ENCODE measurements around the gene MBD3L3. TPM values are rescaled to one million over a fixed set of nuclear protein-coding genes. Genes with fewer than 3 reads are reported as not detected.
A peak's percentile ranks its signal among the peaks of the same experiment; 100 is the strongest.
"Not testable (repeated sequence)": the region's sequence is repeated elsewhere in the genome, so short reads cannot be mapped to it uniquely, and the experiment has no call there.

MBD3L3 gene
- total RNA-seq, 2 experiments from 2014 or later: not detected

DNA sequence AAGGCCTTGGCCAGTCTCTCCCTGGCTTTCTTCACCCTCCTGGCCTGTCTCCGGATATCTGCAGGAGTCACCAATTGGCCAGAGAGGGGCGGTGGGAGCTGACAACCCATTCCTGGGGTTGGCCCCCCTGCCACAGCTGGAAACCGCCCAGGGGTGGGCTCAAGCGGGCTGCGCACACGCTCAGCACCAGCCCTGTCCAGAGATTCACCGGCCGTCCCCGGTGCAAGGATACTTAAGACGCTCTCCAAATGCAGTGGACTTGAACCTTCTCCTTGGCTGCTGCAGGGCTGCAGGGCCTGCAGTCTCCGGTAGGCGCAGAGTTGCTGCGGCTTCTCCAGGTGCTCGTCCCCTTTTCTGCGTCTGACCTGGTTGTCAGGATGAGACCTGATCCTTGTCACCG is 2.1 kb downstream of the MBD3L3 start:
- peak; percentile 18 for DNase-seq
- H3K36me3 Mint-ChIP-seq (ENCODE audit: low read depth); H3K27me3 Mint-ChIP-seq (ENCODE audit: low read depth); CTCF ChIA-PET; H3K9me3 Mint-ChIP-seq (ENCODE audit: insufficient read depth); H3K4me1 Mint-ChIP-seq (ENCODE audit: low read depth); POLR2A ChIA-PET; ATAC-seq; H3K27ac Mint-ChIP-seq; H3K4me3 Mint-ChIP-seq: not testable (repeated sequence)

- H3K9me3 Mint-ChIP-seq (ENCODE audit: insufficient read depth); DNase-seq; H3K27ac Mint-ChIP-seq; H3K27me3 Mint-ChIP-seq (ENCODE audit: low read depth); H3K4me1 Mint-ChIP-seq (ENCODE audit: low read depth); ATAC-seq; POLR2A ChIA-PET; H3K4me3 Mint-ChIP-seq; H3K36me3 Mint-ChIP-seq (ENCODE audit: low read depth); CTCF ChIA-PET: not testable (repeated sequence)
Measured at GRCh38 chr19:7055679-7056078, 2.8 kb downstream of the MBD3L3 start.

GRCh38 chr19:7054635-7055368 is 3.7 kb downstream of the MBD3L3 start:
- H3K27me3 Mint-ChIP-seq (ENCODE audit: low read depth); H3K4me1 Mint-ChIP-seq (ENCODE audit: low read depth); H3K36me3 Mint-ChIP-seq (ENCODE audit: low read depth); CTCF ChIA-PET; DNase-seq; POLR2A ChIA-PET; H3K27ac Mint-ChIP-seq; H3K4me3 Mint-ChIP-seq; H3K9me3 Mint-ChIP-seq (ENCODE audit: insufficient read depth): not testable (repeated sequence)
- ATAC-seq: peak; percentile 27

- H3K27ac Mint-ChIP-seq; POLR2A ChIA-PET; H3K27me3 Mint-ChIP-seq (ENCODE audit: low read depth); ATAC-seq; H3K4me3 Mint-ChIP-seq; H3K36me3 Mint-ChIP-seq (ENCODE audit: low read depth); CTCF ChIA-PET; H3K4me1 Mint-ChIP-seq (ENCODE audit: low read depth); H3K9me3 Mint-ChIP-seq (ENCODE audit: insufficient read depth): not testable (repeated sequence)
- peak; percentile 21 for DNase-seq
Measured at GRCh38 chr19:7052896-7053295, 5.6 kb downstream of the MBD3L3 start.

DNA sequence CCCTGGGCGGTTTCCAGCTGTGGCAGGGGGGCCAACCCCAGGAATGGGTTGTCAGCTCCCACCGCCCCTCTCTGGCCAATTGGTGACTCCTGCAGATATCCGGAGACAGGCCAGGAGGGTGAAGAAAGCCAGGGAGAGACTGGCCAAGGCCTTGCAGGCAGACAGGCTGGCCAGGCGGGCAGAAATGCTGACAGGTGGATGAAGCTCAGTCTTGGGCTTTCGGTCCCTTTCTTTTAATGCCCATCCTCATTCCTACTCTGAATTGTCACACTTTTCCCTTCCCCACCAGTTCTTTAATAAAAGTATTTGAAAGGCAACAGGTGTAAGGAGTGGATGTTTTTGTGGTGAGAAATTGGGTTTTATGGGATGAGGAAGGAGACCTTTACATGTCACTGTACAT is 7.1 kb downstream of the MBD3L3 start:
- POLR2A ChIA-PET; H3K9me3 Mint-ChIP-seq (ENCODE audit: insufficient read depth); H3K4me1 Mint-ChIP-seq (ENCODE audit: low read depth); H3K27ac Mint-ChIP-seq; H3K36me3 Mint-ChIP-seq (ENCODE audit: low read depth); H3K27me3 Mint-ChIP-seq (ENCODE audit: low read depth); CTCF ChIA-PET; H3K4me3 Mint-ChIP-seq; ATAC-seq: not testable (repeated sequence)
- DNase-seq: peak; percentile 19

DNA sequence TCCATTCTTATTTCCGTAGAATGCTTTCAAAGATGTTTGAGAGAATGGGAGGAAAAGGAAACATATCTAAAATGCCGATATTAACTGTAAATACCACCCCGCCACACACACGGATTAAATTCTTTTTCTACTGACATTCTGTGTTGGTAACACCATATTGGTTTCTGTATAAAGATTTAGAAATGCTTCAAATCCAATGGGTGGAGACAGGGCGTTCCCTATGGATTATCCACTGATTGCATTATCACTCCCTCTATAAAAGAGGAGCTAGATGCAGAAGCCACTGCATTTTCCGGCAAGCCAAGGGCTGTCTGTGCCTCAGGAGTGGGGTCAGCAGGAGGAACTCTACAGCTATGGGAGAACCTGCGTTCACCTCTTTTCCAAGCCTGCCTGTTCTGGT is 9.5 kb downstream of the MBD3L3 start, which contains the start of gene MBD3L2:
Gene MBD3L2, plus strand, starts transcription at position 301 of the 400 bp plus-strand sequence. Its CDS starts 53 bp downstream, at position 354.
- H3K36me3 Mint-ChIP-seq (ENCODE audit: low read depth); H3K4me1 Mint-ChIP-seq (ENCODE audit: low read depth); ATAC-seq; H3K27me3 Mint-ChIP-seq (ENCODE audit: low read depth); H3K9me3 Mint-ChIP-seq (ENCODE audit: insufficient read depth); H3K4me3 Mint-ChIP-seq; DNase-seq; H3K27ac Mint-ChIP-seq; POLR2A ChIA-PET; CTCF ChIA-PET: not testable (repeated sequence)

DNA sequence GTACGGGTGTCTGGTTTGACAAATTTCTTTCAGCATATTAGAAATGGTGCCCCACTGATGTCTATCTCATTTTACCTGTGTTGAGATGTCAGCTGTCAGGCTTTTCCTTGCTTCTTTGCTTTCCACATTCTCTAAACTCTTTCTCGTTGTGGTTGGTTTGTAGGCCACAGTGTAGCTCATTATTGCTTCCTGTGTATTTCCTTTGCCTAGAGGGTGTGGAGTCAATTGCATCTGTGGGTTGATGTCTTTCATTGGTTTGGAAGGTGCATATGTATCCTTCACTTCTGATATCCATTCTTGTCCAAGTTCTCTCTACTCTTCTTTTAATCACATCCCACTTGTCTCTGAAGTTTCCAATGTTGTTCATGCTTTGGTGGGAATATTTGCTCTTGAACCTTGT is 16.9 kb downstream of the MBD3L3 start:
- POLR2A ChIA-PET; H3K36me3 Mint-ChIP-seq (ENCODE audit: low read depth); CTCF ChIA-PET; H3K4me3 Mint-ChIP-seq; H3K4me1 Mint-ChIP-seq (ENCODE audit: low read depth); H3K27me3 Mint-ChIP-seq (ENCODE audit: low read depth); H3K9me3 Mint-ChIP-seq (ENCODE audit: insufficient read depth); DNase-seq; ATAC-seq; H3K27ac Mint-ChIP-seq: not testable (repeated sequence)

DNA sequence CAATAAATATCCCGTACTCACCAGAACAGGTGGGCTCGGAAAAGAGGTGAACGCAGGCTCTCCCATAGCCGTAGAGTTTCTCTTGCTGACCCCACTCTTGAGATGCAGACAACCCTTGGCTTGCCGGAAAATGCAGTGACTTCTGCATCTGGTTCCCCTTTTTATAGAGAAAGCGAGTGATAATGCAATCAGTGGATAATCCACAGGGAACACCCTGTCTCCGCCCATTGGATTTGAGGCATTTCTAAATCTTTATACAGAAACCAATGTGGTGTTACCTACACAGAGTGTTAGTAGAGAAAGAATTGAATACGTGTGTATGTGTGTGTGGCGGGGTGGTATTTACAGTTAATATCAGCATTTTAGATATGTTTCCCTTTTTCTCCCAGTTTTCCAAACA is 18.4 kb downstream of the MBD3L3 start, which contains the start of gene MBD3L4:
Gene MBD3L4, minus strand, starts transcription at position 101 of the 400 bp plus-strand sequence. Its CDS starts 35 bp downstream, at position 66.
- H3K36me3 Mint-ChIP-seq (ENCODE audit: low read depth); H3K4me3 Mint-ChIP-seq; CTCF ChIA-PET; H3K4me1 Mint-ChIP-seq (ENCODE audit: low read depth); ATAC-seq; DNase-seq; POLR2A ChIA-PET; H3K27me3 Mint-ChIP-seq (ENCODE audit: low read depth); H3K9me3 Mint-ChIP-seq (ENCODE audit: insufficient read depth); H3K27ac Mint-ChIP-seq: not testable (repeated sequence)

DNA sequence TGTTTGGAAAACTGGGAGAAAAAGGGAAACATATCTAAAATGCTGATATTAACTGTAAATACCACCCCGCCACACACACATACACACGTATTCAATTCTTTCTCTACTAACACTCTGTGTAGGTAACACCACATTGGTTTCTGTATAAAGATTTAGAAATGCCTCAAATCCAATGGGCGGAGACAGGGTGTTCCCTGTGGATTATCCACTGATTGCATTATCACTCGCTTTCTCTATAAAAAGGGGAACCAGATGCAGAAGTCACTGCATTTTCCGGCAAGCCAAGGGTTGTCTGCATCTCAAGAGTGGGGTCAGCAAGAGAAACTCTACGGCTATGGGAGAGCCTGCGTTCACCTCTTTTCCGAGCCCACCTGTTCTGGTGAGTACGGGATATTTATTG is 28.2 kb downstream of the MBD3L3 start, which contains the start of gene MBD3L5:
Gene MBD3L5, plus strand, starts transcription at position 301 of the 400 bp plus-strand sequence. Its CDS starts 34 bp downstream, at position 335.
- H3K27ac Mint-ChIP-seq; POLR2A ChIA-PET; H3K4me3 Mint-ChIP-seq; H3K27me3 Mint-ChIP-seq (ENCODE audit: low read depth); H3K36me3 Mint-ChIP-seq (ENCODE audit: low read depth); DNase-seq; H3K9me3 Mint-ChIP-seq (ENCODE audit: insufficient read depth); CTCF ChIA-PET; ATAC-seq; H3K4me1 Mint-ChIP-seq (ENCODE audit: low read depth): not testable (repeated sequence)

GRCh38 chr19:7028790-7029189 is 29.7 kb downstream of the MBD3L3 start:
- DNase-seq; H3K4me3 Mint-ChIP-seq; H3K27me3 Mint-ChIP-seq (ENCODE audit: low read depth); POLR2A ChIA-PET; H3K27ac Mint-ChIP-seq; H3K4me1 Mint-ChIP-seq (ENCODE audit: low read depth); H3K36me3 Mint-ChIP-seq (ENCODE audit: low read depth); CTCF ChIA-PET; ATAC-seq; H3K9me3 Mint-ChIP-seq (ENCODE audit: insufficient read depth): not testable (repeated sequence)

- H3K36me3 Mint-ChIP-seq (ENCODE audit: low read depth); DNase-seq; H3K4me1 Mint-ChIP-seq (ENCODE audit: low read depth); ATAC-seq; H3K9me3 Mint-ChIP-seq (ENCODE audit: insufficient read depth); H3K27me3 Mint-ChIP-seq (ENCODE audit: low read depth); H3K27ac Mint-ChIP-seq; H3K4me3 Mint-ChIP-seq; CTCF ChIA-PET; POLR2A ChIA-PET: not testable (repeated sequence)
Measured at GRCh38 chr19:7021331-7021730, 37.1 kb downstream of the MBD3L3 start, which contains the start of gene MBD3L2B. Gene MBD3L2B (minus strand): TSS chr19:7021431. CDS start chr19:7021397, 34 bp downstream.

DNA sequence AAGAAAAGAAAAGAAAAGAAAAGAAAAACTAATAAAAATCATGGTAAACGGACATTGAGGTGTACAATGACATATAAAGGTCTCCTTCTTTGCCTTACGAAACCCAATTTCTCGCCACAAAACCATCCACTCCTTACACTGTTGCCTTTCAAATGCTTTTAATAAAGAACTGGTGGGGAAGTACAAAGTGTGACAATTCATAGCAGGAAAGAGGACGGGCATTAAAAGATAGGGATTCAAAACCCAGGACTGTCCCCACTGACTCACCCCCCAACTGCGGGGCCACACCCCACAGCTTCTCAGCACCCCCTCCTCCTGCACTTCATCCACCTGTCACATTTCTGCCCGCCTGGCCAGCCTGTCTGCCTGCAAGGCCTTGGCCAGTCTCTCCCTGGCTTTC is 39.6 kb downstream of the MBD3L3 start:
- Mint-ChIP-seq H3K27me3 (ENCODE audit: low read depth) (no peaks in the 10 kb centered on the region), H3K36me3 (ENCODE audit: low read depth) (no peaks in the 10 kb centered on the region), H3K9me3 (ENCODE audit: insufficient read depth) (no peaks in the 10 kb centered on the region), H3K4me3 (no peak overlapping the region), H3K27ac (no peak overlapping the region), H3K4me1 (ENCODE audit: low read depth) (peaks cover 4% of the 10 kb centered on the region)
- CTCF ChIA-PET: no interaction called here
- DNase-seq: peak; percentile 13
- POLR2A ChIA-PET: no interaction called here
- ATAC-seq: no peak

DNA sequence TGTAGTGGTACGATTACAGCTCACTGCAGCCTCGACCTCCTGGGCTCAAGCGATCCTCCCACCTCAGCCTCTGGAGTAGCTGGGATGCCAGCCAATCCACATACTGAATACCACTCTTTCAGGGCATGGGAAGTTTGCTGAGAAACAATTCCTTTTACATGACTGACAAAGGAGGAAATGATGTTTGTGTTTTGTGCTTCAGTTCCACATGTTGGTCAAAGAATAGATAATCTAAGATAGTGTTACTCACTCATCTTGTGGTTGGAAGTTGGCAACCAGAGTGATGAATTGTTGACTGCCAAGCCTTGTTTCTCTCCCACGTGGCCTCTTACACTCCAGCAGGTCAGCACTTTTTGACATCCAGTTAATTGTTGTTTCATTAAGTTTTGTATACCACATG is 44.8 kb downstream of the MBD3L3 start:
- peak; percentile 26 for DNase-seq
- no peak overlapping the region for H3K27ac Mint-ChIP-seq
- CTCF ChIA-PET: interaction anchor here (1.2 to 1.4 kb wide), 2 partner anchors 10 to 341 kb away, joined by 3 to 4 read pairs; no protein-coding TSS in a partner anchor
- no peak for ATAC-seq
- H3K36me3 Mint-ChIP-seq (ENCODE audit: low read depth): no peaks in the 10 kb centered on the region
- H3K9me3 Mint-ChIP-seq (ENCODE audit: insufficient read depth): no peaks in the 10 kb centered on the region
- no peaks in the 10 kb centered on the region for H3K27me3 Mint-ChIP-seq (ENCODE audit: low read depth)
- peaks cover 28% of the 10 kb centered on the region for H3K4me1 Mint-ChIP-seq (ENCODE audit: low read depth)
- no peak overlapping the region for H3K4me3 Mint-ChIP-seq
- POLR2A ChIA-PET: no interaction called here

Data from activated CD8-positive, alpha-beta T cell treated with anti-CD3 and anti-CD28 coated beads, Interleukin-2, amount 10 ng/mL, durations not matched to agents 7 days and 5 days (primary cell).